HepG2 (cell line): ENCODE results near the gene SMIM36. TPM values are rescaled to one million over a fixed set of nuclear protein-coding genes. Genes with fewer than 3 reads are reported as not detected.

Experiments used
- ATF7 ChIP-seq, 2 experiments: fragments of 450-650 bp in 1 of 2; sonication (generic) in 1 of 2; formaldehyde crosslinking in 1 of 2; IDR thresholded peaks; 2 replicates each; pipeline versions ENCODE4 v1.4.0 to v1.6.1; 2016 to 2020; ENCODE audit warnings: antibody characterized with exemption in 1 of 2, mild to moderate bottlenecking in 1 of 2, missing genetic modification reagents in 1 of 2
- ELF1 ChIP-seq: sonication (generic); formaldehyde crosslinking; IDR thresholded peaks from 2 replicates; pipeline ENCODE4 v1.4.0; 2020; ENCODE audit warnings: missing genetic modification reagents
- JUN ChIP-seq: sonication (generic); formaldehyde crosslinking; IDR thresholded peaks from 2 replicates; pipeline ENCODE4 v1.4.0; 2020; ENCODE audit warnings: mild to moderate bottlenecking, missing genetic modification reagents
- KLF11 ChIP-seq: IDR thresholded peaks from 2 replicates; pipeline ENCODE4 v1.6.1; 2016; ENCODE audit warnings: missing compliant biosample characterization
- MED8 ChIP-seq: sonication (generic); formaldehyde crosslinking; IDR thresholded peaks from 2 replicates; pipeline ENCODE4 v1.8.1; 2023; ENCODE audit warnings: mild to moderate bottlenecking, missing genetic modification reagents; ENCODE audit not compliant: insufficient replicate concordance
- MTA3 ChIP-seq: sonication (generic); formaldehyde crosslinking; IDR thresholded peaks from 2 replicates; pipeline ENCODE4 v1.4.0; 2020; ENCODE audit warnings: missing genetic modification reagents
- NFIB ChIP-seq: sonication (generic); formaldehyde crosslinking; IDR thresholded peaks from 2 replicates; pipeline ENCODE4 v1.9.0; 2021; ENCODE audit warnings: missing genetic modification reagents, mild to moderate bottlenecking, borderline replicate concordance
- RBM22 ChIP-seq: fragments of 200-400 bp; formaldehyde crosslinking; optimal IDR thresholded peaks from 2 replicates; pipeline ENCODE3; 2017; ENCODE audit warnings: mild to moderate bottlenecking, low read length, moderate library complexity
- SNAPC5 ChIP-seq: sonication (generic); formaldehyde crosslinking; IDR thresholded peaks from 2 replicates; pipeline ENCODE4 v1.8.1; 2023; ENCODE audit warnings: mild to moderate bottlenecking, missing genetic modification reagents, borderline replicate concordance
- ZBTB3 ChIP-seq: sonication (generic); formaldehyde crosslinking; IDR thresholded peaks from 2 replicates; pipeline ENCODE4 v1.4.0; 2020; ENCODE audit warnings: low read depth, mild to moderate bottlenecking, moderate library complexity, missing genetic modification reagents, borderline replicate concordance
- ZFP1 ChIP-seq: IDR thresholded peaks from 2 replicates; pipeline ENCODE4 v1.6.1; 2016
- ZHX1 ChIP-seq: sonication (generic); formaldehyde crosslinking; IDR thresholded peaks from 2 replicates; pipeline ENCODE4 v1.8.1; 2022; ENCODE audit warnings: low read depth, mild to moderate bottlenecking, missing genetic modification reagents
- ZHX2 ChIP-seq, 2 experiments: sonication (generic) in 1 of 2; formaldehyde crosslinking in 1 of 2; IDR thresholded peaks; 2 replicates each; pipeline versions ENCODE4 v1.6.1 to v1.9.0; 2014 to 2022; ENCODE audit warnings: antibody characterized with exemption in 1 of 2, borderline replicate concordance in 1 of 2, inconsistent platforms in 1 of 2, low read depth in 1 of 2, missing genetic modification reagents in 1 of 2
- ZNF10 ChIP-seq: sonication (generic); formaldehyde crosslinking; IDR thresholded peaks from 2 replicates; pipeline ENCODE4 v1.4.0; 2020; ENCODE audit warnings: mild to moderate bottlenecking, low read depth, missing genetic modification reagents, borderline replicate concordance
- ZNF432 ChIP-seq: sonication (generic); formaldehyde crosslinking; IDR thresholded peaks from 2 replicates; pipeline ENCODE4 v1.5.0; 2020; ENCODE audit warnings: missing genetic modification reagents, mild to moderate bottlenecking, borderline replicate concordance
- ZNF468 ChIP-seq: sonication (generic); formaldehyde crosslinking; IDR thresholded peaks from 2 replicates; pipeline ENCODE4 v1.8.0; 2022; ENCODE audit warnings: mild to moderate bottlenecking, moderate library complexity, missing genetic modification reagents
- ZNF678 ChIP-seq: sonication (generic); formaldehyde crosslinking; IDR thresholded peaks from 2 replicates; pipeline ENCODE4 v1.4.0; 2020; ENCODE audit warnings: mild to moderate bottlenecking, missing genetic modification reagents
- ZNF770 ChIP-seq: sonication (generic); formaldehyde crosslinking; IDR thresholded peaks from 2 replicates; pipeline ENCODE4 v1.5.0; 2020; ENCODE audit warnings: mild to moderate bottlenecking, missing genetic modification reagents
- polyA plus RNA-seq, 8 experiments: library from polyadenylated mRNA; depleted of rRNA in 3 of 8; stranded (reverse) in 7 of 8; unstranded in 1 of 8; fragments of >200 nt; fragmentation: Illumina TruSeq in 4 of 8; extraction: Trizol in 4 of 8; gene quantifications; 2 replicates each; pipeline versions ENCODE4 v1.2.1 to v1.2.3, GENCODE V29; 2011 to 2016; ENCODE audit warnings: low read depth in 4 of 8, missing spikeins in 1 of 8, mixed read lengths in 1 of 8; ENCODE audit not compliant: insufficient read depth in 1 of 8
- total RNA-seq, 5 experiments: library from RNA; depleted of rRNA; stranded (reverse); fragments of >200 nt; fragmentation: Illumina TruSeq; extraction: Trizol; gene quantifications; 2 replicates each; pipeline ENCODE4 v1.2.3, GENCODE V29; 2016; ENCODE audit warnings: low read depth in 1 of 5

SMIM36 gene
- total and polyA plus RNA-seq, 2 of the 13 experiments (the other 11 are each of a cell fraction or from before 2014, with no cell fraction given) = not detected

- TF ChIP-seq ELF1 (CRISPR knock-in tag) (no peak), ATF7 (IDR thresholded peaks at IDR 0.05) (no peak), ATF7 (CRISPR knock-in tag; IDR thresholded peaks at IDR 0.05) (no peak), ZNF10 (no peak), MTA3 (CRISPR knock-in tag) (no peak), ZNF770 (CRISPR knock-in tag) (no peak), ZBTB3 (CRISPR knock-in tag) (no peak), ZNF468 (no peak), KLF11 (no peak), ZHX1 (no peak), RBM22 (no peak), ZHX2 (IDR thresholded peaks at IDR 0.05; ENCODE audit: low read depth) (no peak), ZHX2 (CRISPR knock-in tag; IDR thresholded peaks at IDR 0.05; ENCODE audit: borderline replicate concordance) (no peak), ZNF432 (no peak), ZNF678 (no peak), ZFP1 (CRISPR knock-in tag) (peak; percentile 92), JUN (CRISPR knock-in tag) (no peak), SNAPC5 (CRISPR knock-in tag) (no peak), MED8 (no peak), NFIB (CRISPR knock-in tag) (no peak)
These were observed 56.3 kb downstream of the SMIM36 start (continued) for GRCh38 chr17:55454906-55455474.
